ENCODE results near the gene ESYT2. TPM values are rescaled to one million over a fixed set of nuclear protein-coding genes. Genes with fewer than 3 reads are reported as not detected.

Gene ESYT2
- total RNA-seq, 1 donor from 2014 or later, result 23.3 TPM

DNA sequence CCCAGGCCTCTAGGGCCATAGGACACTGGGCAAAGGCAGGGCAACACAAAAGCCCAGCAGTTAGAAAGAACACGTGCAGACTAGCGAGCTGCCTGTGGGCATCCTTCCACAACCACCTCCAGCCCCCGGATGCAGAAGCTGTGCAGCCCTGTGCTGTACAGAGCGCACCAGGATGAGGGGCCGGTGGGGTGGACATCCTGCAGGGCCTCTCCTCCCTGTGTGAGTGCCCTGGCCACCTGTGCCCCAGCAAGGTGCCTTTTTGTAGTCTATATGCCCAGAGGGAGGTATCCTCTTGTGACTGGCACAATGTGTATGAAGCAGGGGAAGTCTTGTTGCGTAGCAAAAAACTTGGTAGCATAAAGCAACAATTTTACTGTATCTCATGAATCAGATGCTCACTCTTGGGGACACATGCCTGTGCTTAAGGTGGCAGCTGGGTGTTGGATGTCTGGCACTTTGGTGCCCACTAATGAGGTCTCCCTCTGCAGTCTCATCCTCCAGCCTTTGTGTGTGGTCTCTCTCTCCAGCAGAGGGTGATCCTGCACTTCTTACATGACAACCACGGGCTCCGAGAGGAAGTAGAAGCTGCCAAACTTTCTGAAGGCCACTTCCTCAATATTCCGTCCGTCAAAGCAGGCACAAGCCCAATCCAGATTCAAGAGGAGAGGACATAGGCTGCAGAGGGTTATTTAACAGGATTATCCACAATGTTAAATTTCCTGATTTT is 133.4 kb downstream of the ESYT2 start:
- peaks cover 23% of the 10 kb centered on the region for H3K36me3 Mint-ChIP-seq (ENCODE audit: low read depth)
- TF ChIP-seq, protein P1, sequence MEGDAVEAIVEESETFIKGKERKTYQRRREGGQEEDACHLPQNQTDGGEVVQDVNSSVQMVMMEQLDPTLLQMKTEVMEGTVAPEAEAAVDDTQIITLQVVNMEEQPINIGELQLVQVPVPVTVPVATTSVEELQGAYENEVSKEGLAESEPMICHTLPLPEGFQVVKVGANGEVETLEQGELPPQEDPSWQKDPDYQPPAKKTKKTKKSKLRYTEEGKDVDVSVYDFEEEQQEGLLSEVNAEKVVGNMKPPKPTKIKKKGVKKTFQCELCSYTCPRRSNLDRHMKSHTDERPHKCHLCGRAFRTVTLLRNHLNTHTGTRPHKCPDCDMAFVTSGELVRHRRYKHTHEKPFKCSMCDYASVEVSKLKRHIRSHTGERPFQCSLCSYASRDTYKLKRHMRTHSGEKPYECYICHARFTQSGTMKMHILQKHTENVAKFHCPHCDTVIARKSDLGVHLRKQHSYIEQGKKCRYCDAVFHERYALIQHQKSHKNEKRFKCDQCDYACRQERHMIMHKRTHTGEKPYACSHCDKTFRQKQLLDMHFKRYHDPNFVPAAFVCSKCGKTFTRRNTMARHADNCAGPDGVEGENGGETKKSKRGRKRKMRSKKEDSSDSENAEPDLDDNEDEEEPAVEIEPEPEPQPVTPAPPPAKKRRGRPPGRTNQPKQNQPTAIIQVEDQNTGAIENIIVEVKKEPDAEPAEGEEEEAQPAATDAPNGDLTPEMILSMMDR (conservative IDR thresholded peaks at IDR 0.05), result peak; percentile 42
- no peak overlapping the region for H3K4me3 Mint-ChIP-seq
- peaks cover 2% of the 10 kb centered on the region for H3K9me3 Mint-ChIP-seq
- H3K27me3 Mint-ChIP-seq (ENCODE audit: low read depth), result no peaks in the 10 kb centered on the region
- H3K4me1 Mint-ChIP-seq, result peaks cover 11% of the 10 kb centered on the region
- H3K27ac Mint-ChIP-seq (ENCODE audit: unreplicated experiment), result peak overlapping the region; percentile 62
- no peak for DNase-seq (ENCODE audit: low read depth, low spot score)

DNA sequence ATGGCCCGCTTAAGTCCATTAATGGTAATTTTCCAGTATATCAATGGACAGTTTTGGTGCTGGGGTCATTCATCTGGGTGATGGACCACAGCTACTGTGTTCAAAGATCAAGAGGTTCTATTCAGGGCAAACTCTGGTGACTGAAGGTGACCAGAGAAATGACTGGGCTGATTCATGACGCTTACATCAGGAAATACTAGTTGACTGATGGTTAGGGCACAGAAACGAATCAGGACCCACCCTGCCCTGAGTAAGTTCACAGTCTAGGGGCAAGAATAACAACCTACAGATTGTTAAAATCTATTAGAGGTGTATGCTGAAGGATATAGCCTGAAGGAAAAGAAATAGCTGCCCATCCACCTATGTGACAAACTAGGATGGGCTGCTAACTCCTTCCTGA is 134.3 kb downstream of the ESYT2 start:
- no peaks in the 10 kb centered on the region for H3K27me3 Mint-ChIP-seq (ENCODE audit: low read depth)
- DNase-seq (ENCODE audit: low read depth, low spot score), result no peak
- no peak overlapping the region for H3K27ac Mint-ChIP-seq (ENCODE audit: unreplicated experiment)
- H3K36me3 Mint-ChIP-seq (ENCODE audit: low read depth), result peaks cover 22% of the 10 kb centered on the region
- H3K4me3 Mint-ChIP-seq, result no peak overlapping the region
- TF ChIP-seq, protein P1 (conservative IDR thresholded peaks at IDR 0.05), result no peak
- H3K4me1 Mint-ChIP-seq, result peaks cover 10% of the 10 kb centered on the region
- peaks cover 2% of the 10 kb centered on the region for H3K9me3 Mint-ChIP-seq

DNA sequence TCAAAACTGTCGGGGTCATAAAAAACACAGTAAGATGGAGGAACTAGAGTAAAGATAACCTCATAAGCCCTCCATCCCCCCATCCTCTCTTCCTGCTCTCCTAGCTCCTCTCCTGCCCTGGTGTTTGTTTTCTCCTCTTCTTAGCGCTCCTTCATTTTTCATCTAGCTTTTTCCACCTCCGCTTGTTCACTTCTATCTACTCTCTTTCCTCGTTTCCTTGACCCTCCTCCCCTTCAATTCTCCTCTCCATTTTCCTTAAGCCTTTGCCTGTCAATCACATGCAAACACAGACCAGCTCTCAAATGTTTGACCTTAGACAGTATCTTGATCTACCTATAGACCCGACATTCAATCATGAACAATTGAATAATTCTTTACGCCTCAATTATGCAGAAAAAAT is 134.7 kb downstream of the ESYT2 start:
- H3K4me1 Mint-ChIP-seq, result peaks cover 10% of the 10 kb centered on the region
- H3K9me3 Mint-ChIP-seq, result peaks cover 2% of the 10 kb centered on the region
- peaks cover 22% of the 10 kb centered on the region for H3K36me3 Mint-ChIP-seq (ENCODE audit: low read depth)
- DNase-seq (ENCODE audit: low read depth, low spot score), result no peak
- no peak overlapping the region for H3K4me3 Mint-ChIP-seq
- H3K27ac Mint-ChIP-seq (ENCODE audit: unreplicated experiment), result no peak overlapping the region
- H3K27me3 Mint-ChIP-seq (ENCODE audit: low read depth), result no peaks in the 10 kb centered on the region
- TF ChIP-seq, protein P1 (conservative IDR thresholded peaks at IDR 0.05), result no peak

DNA sequence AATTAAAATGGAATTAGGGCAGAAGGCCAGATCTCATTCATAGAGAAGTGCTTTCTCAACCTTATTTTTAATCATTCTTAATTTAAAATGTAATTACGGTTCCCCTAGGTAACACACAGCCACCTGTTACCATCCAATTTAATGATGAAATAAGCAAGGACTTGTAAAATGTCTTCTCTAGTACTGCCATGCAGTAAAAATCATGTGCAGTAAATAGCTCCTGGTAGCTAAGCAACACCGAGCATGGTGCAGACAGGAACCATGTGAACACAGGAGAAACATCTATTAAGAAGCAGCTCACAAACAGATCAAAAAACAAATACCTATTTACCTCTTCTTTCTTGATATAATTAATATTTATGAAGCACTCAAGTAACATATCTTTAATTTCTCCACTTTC is 139.8 kb downstream of the ESYT2 start:
- Mint-ChIP-seq H3K36me3 (ENCODE audit: low read depth) (peaks cover 9% of the 10 kb centered on the region), H3K27ac (ENCODE audit: unreplicated experiment) (no peak overlapping the region), H3K27me3 (ENCODE audit: low read depth) (no peaks in the 10 kb centered on the region), H3K4me1 (peaks cover 8% of the 10 kb centered on the region), H3K9me3 (no peaks in the 10 kb centered on the region), H3K4me3 (no peak overlapping the region)
- no peak for DNase-seq (ENCODE audit: low read depth, low spot score)
- TF ChIP-seq, protein P1 (conservative IDR thresholded peaks at IDR 0.05), result no peak

DNA sequence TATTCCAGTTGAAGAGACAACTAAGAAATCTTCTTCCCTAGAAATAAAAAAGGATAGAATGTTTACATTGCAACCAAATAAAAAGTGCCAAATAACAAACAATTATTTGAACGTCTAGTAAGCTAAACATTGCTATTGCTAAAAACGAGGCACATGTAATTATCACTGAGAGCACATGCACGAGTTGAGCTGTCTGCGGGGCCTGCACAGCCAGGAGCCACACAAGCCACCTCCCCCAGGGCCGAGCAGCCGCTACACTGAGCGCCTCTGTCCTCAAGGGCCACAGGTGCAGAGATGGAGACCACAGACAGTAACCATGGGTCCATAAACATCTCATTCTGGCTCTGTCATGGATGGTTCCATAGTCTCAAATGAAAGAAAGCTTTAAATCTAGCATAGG is 141.9 kb downstream of the ESYT2 start:
- no peaks in the 10 kb centered on the region for H3K27me3 Mint-ChIP-seq (ENCODE audit: low read depth)
- peaks cover 7% of the 10 kb centered on the region for H3K4me1 Mint-ChIP-seq
- H3K27ac Mint-ChIP-seq (ENCODE audit: unreplicated experiment), result no peak overlapping the region
- peaks cover 6% of the 10 kb centered on the region for H3K36me3 Mint-ChIP-seq (ENCODE audit: low read depth)
- TF ChIP-seq, protein P1 (conservative IDR thresholded peaks at IDR 0.05), result no peak
- H3K9me3 Mint-ChIP-seq, result no peaks in the 10 kb centered on the region
- H3K4me3 Mint-ChIP-seq, result no peak overlapping the region
- DNase-seq (ENCODE audit: low read depth, low spot score), result no peak
